Breast epithelium (tissue), 4 donors: ENCODE results near the gene WWOX. TPM values are rescaled to one million over a fixed set of nuclear protein-coding genes. Genes with fewer than 3 reads are reported as not detected.

Source experiments
- DNase-seq, 2 donors: peaks; one replicate each; pipeline ENCODE4 v3.0.0-alpha.2; 2019; ENCODE audit warnings: low spot score in 2 of 2
- H3K27ac ChIP-seq, 2 donors: fragments of 200-600 bp; sonication (generic) in 1 of 2; one replicate each; pipeline ENCODE4 v1.5.1; 2016 to 2019; ENCODE audit warnings: mild to moderate bottlenecking in 1 of 2
- H3K27me3 ChIP-seq, 2 donors: fragments of 200-600 bp; sonication (generic) in 1 of 2; one replicate each; pipeline versions ENCODE4 v1.5.1 to v1.6.0; 2017 to 2019; ENCODE audit warnings: control low read depth in 1 of 2, mild to moderate bottlenecking in 1 of 2
- H3K36me3 ChIP-seq: fragments of 200-600 bp; one replicate; pipeline ENCODE4 v1.5.1; 2019
- H3K4me1 ChIP-seq, 2 donors: fragments of 200-600 bp; sonication (generic); one replicate each; pipeline ENCODE4 v1.5.1; 2016 to 2019; ENCODE audit warnings: control low read depth in 1 of 2
- H3K4me3 ChIP-seq, 3 donors: fragments of 200-600 bp; sonication (generic); 1 replicate in 2 of 3; 2 replicates in 1 of 3; pipeline ENCODE4 v1.5.1; 2016 to 2019; ENCODE audit warnings: mild to moderate bottlenecking in 3 of 3, moderate library complexity in 2 of 3
- H3K9me3 ChIP-seq, 2 donors: fragments of 200-600 bp; sonication (generic) in 1 of 2; one replicate each; pipeline ENCODE4 v1.5.1; 2016 to 2019; ENCODE audit warnings: control low read depth in 1 of 2
- CTCF ChIP-seq, 3 donors: fragments of 450-650 bp; IDR thresholded peaks; one replicate each; pipeline ENCODE4 v1.5.1; 2016 to 2017; ENCODE audit warnings: antibody characterized with exemption in 3 of 3, mild to moderate bottlenecking in 3 of 3, moderate library complexity in 3 of 3
- POLR2A ChIP-seq: fragments of 450-650 bp; IDR thresholded peaks from one replicate; pipeline ENCODE4 v1.6.1; 2016; ENCODE audit warnings: antibody characterized with exemption, mild to moderate bottlenecking, moderate library complexity
- POLR2AphosphoS5 ChIP-seq, 3 donors: sonication (generic); formaldehyde crosslinking; IDR thresholded peaks; one replicate each; pipeline ENCODE4 v1.6.1; 2017; ENCODE audit warnings: antibody characterized with exemption in 3 of 3
- intact Hi-C: fragments of 100-400 bp; cut with DNase I; formaldehyde crosslinking; loops from one replicate; pipeline ENCODE4 v1.15.1; 2023; ENCODE audit warnings: low total_unique reads
- total RNA-seq, 3 donors: library from RNA; depleted of rRNA; stranded (reverse); fragments of >200 nt; gene quantifications; one replicate each; pipeline ENCODE4 v1.1.0, GENCODE V29; 2016

The WWOX gene
- total RNA-seq, 3 donors from 2014 or later, result 42.9 to 73.6 (median 43.4) TPM

- Histone ChIP-seq H3K36me3 (no peaks in the 10 kb centered on the region), H3K4me1 (no peaks in the 10 kb centered on the region), H3K27ac (no peak overlapping the region), H3K4me3 (no peak overlapping the region), H3K9me3 (no peaks in the 10 kb centered on the region), H3K27me3 (no peaks in the 10 kb centered on the region)
- intact Hi-C loops, result no loop called here
- no peak for TF ChIP-seq POLR2AphosphoS5 (IDR thresholded peaks at IDR 0.05)
- no peak for TF ChIP-seq CTCF (IDR thresholded peaks at IDR 0.05)
- no peak for TF ChIP-seq POLR2A
- DNase-seq, result no peak
These were observed 546.2 kb downstream of the WWOX start for GRCh38 chr16:78645657-78646056.

- H3K4me1 ChIP-seq, result no peaks in the 10 kb centered on the region
- H3K9me3 ChIP-seq, result no peaks in the 10 kb centered on the region
- no peak overlapping the region for H3K4me3 ChIP-seq
- DNase-seq, result no peak
- no peaks in the 10 kb centered on the region for H3K27me3 ChIP-seq
- H3K36me3 ChIP-seq, result no peaks in the 10 kb centered on the region
- H3K27ac ChIP-seq, result peak overlapping the region in 1 of 2 donors; percentile 25
- TF ChIP-seq POLR2A (no peak), POLR2AphosphoS5 (IDR thresholded peaks at IDR 0.05) (no peak), CTCF (IDR thresholded peaks at IDR 0.05) (no peak)
- intact Hi-C loops, result no loop called here
These were observed 547.6 kb downstream of the WWOX start for GRCh38 chr16:78647019-78647418.

- intact Hi-C loops, result no loop called here
These were observed 548.0 kb downstream of the WWOX start for GRCh38 chr16:78647491-78647890.

GRCh38 chr16:78648517-78648916, 549.1 kb downstream of the WWOX start:
- H3K27ac ChIP-seq, result no peak overlapping the region
- no peaks in the 10 kb centered on the region for H3K27me3 ChIP-seq
- H3K36me3 ChIP-seq, result no peaks in the 10 kb centered on the region
- H3K9me3 ChIP-seq, result no peaks in the 10 kb centered on the region
- TF ChIP-seq POLR2A, result no peak
- TF ChIP-seq CTCF (IDR thresholded peaks at IDR 0.05), result no peak
- TF ChIP-seq POLR2AphosphoS5 (IDR thresholded peaks at IDR 0.05), result no peak
- no peak for DNase-seq
- no peaks in the 10 kb centered on the region for H3K4me1 ChIP-seq
- no peak overlapping the region for H3K4me3 ChIP-seq
- intact Hi-C loops, result no loop called here

More at GRCh38 chr16:78647491-78647890, 548.0 kb downstream of the WWOX start:
- H3K36me3 ChIP-seq, result no peaks in the 10 kb centered on the region
- peak overlapping the region in 1 of 2 donors; percentile 4 for H3K27ac ChIP-seq
- no peaks in the 10 kb centered on the region for H3K9me3 ChIP-seq
- H3K4me3 ChIP-seq, result no peak overlapping the region
- no peaks in the 10 kb centered on the region for H3K27me3 ChIP-seq
- no peak for TF ChIP-seq CTCF (IDR thresholded peaks at IDR 0.05)
- H3K4me1 ChIP-seq, result no peaks in the 10 kb centered on the region
- no peak for DNase-seq

- TF ChIP-seq POLR2AphosphoS5 (IDR thresholded peaks at IDR 0.05) (no peak), CTCF (IDR thresholded peaks at IDR 0.05) (no peak), POLR2A (no peak)
- no peaks in the 10 kb centered on the region for H3K4me1 ChIP-seq
- intact Hi-C loops, result no loop called here
- no peak overlapping the region for H3K4me3 ChIP-seq
- DNase-seq, result no peak
- H3K27me3 ChIP-seq, result no peaks in the 10 kb centered on the region
- no peaks in the 10 kb centered on the region for H3K9me3 ChIP-seq
- no peaks in the 10 kb centered on the region for H3K36me3 ChIP-seq
- H3K27ac ChIP-seq, result no peak overlapping the region
These were observed 551.1 kb downstream of the WWOX start for GRCh38 chr16:78650339-78651074.
